HepG2 (cell line): Measurements from ENCODE around the gene PPP1CA. TPM values are rescaled to one million over a fixed set of nuclear protein-coding genes. Genes with fewer than 3 reads are reported as not detected.

Experiments
- ATAD3A ChIP-seq: sonication (generic); formaldehyde crosslinking; IDR thresholded peaks from 2 replicates; pipeline ENCODE4 v1.4.0; 2020; ENCODE audit warnings: missing genetic modification reagents
- ATF7 ChIP-seq, 2 experiments: fragments of 450-650 bp in 1 of 2; sonication (generic) in 1 of 2; formaldehyde crosslinking in 1 of 2; IDR thresholded peaks; 2 replicates each; pipeline versions ENCODE4 v1.4.0 to v1.6.1; 2016 to 2020; ENCODE audit warnings: antibody characterized with exemption in 1 of 2, mild to moderate bottlenecking in 1 of 2, missing genetic modification reagents in 1 of 2
- FIP1L1 ChIP-seq: fragments of 200-400 bp; formaldehyde crosslinking; IDR thresholded peaks from 2 replicates; pipeline ENCODE4 v1.6.1; 2018; ENCODE audit warnings: low read depth, mild to moderate bottlenecking, low read length, moderate library complexity, borderline replicate concordance; ENCODE audit not compliant: insufficient read depth
- FOSL1 ChIP-seq: sonication (generic); formaldehyde crosslinking; IDR thresholded peaks from 2 replicates; pipeline ENCODE4 v1.9.0; 2021; ENCODE audit warnings: missing genetic modification reagents, borderline replicate concordance
- FOXP1 ChIP-seq, 2 experiments: fragments of 450-650 bp in 1 of 2; IDR thresholded peaks; 2 replicates each; pipeline ENCODE4 v1.6.1; 2017 to 2018; ENCODE audit warnings: antibody characterized with exemption in 1 of 2
- KLF13 ChIP-seq: sonication (generic); formaldehyde crosslinking; IDR thresholded peaks from 2 replicates; pipeline ENCODE4 v1.4.0; 2020; ENCODE audit warnings: mild to moderate bottlenecking, missing genetic modification reagents
- NCOA1 ChIP-seq: sonication (generic); formaldehyde crosslinking; IDR thresholded peaks from 2 replicates; pipeline ENCODE4 v1.9.0; 2021; ENCODE audit warnings: missing genetic modification reagents
- NRL ChIP-seq: sonication (generic); formaldehyde crosslinking; IDR thresholded peaks from 2 replicates; pipeline ENCODE4 v1.5.0; 2020; ENCODE audit warnings: missing genetic modification reagents, mild to moderate bottlenecking, moderate library complexity, borderline replicate concordance
- SSRP1 ChIP-seq: IDR thresholded peaks from 2 replicates; pipeline ENCODE4 v1.6.1; 2016; ENCODE audit warnings: control low read depth
- TBP ChIP-seq: sonication (generic); formaldehyde crosslinking; IDR thresholded peaks from 2 replicates; pipeline ENCODE4 v1.5.0; 2020; ENCODE audit warnings: missing genetic modification reagents
- ZNF232 ChIP-seq: sonication (generic); formaldehyde crosslinking; IDR thresholded peaks from 2 replicates; pipeline ENCODE4 v1.4.0; 2020; ENCODE audit warnings: missing genetic modification reagents, borderline replicate concordance
- ZNF367 ChIP-seq: sonication (generic); formaldehyde crosslinking; IDR thresholded peaks from 2 replicates; pipeline ENCODE4 v1.4.0; 2020; ENCODE audit warnings: missing genetic modification reagents, borderline replicate concordance
- ZNF550 ChIP-seq: sonication (generic); formaldehyde crosslinking; IDR thresholded peaks from 2 replicates; pipeline ENCODE4 v1.4.0; 2020; ENCODE audit warnings: mild to moderate bottlenecking, missing genetic modification reagents, borderline replicate concordance
- ZNF788 ChIP-seq: sonication (generic); formaldehyde crosslinking; IDR thresholded peaks from 2 replicates; pipeline ENCODE4 v1.5.0; 2020; ENCODE audit warnings: mild to moderate bottlenecking, missing genetic modification reagents, borderline replicate concordance
- ZNF816 ChIP-seq: sonication (generic); formaldehyde crosslinking; IDR thresholded peaks from 2 replicates; pipeline ENCODE4 v1.8.0; 2022; ENCODE audit warnings: missing genetic modification reagents, mild to moderate bottlenecking, borderline replicate concordance
- polyA plus RNA-seq, 8 experiments: library from polyadenylated mRNA; depleted of rRNA in 3 of 8; stranded (reverse) in 7 of 8; unstranded in 1 of 8; fragments of >200 nt; fragmentation: Illumina TruSeq in 4 of 8; extraction: Trizol in 4 of 8; gene quantifications; 2 replicates each; pipeline versions ENCODE4 v1.2.1 to v1.2.3, GENCODE V29; 2011 to 2016; ENCODE audit warnings: low read depth in 4 of 8, missing spikeins in 1 of 8, mixed read lengths in 1 of 8; ENCODE audit not compliant: insufficient read depth in 1 of 8
- total RNA-seq, 5 experiments: library from RNA; depleted of rRNA; stranded (reverse); fragments of >200 nt; fragmentation: Illumina TruSeq; extraction: Trizol; gene quantifications; 2 replicates each; pipeline ENCODE4 v1.2.3, GENCODE V29; 2016; ENCODE audit warnings: low read depth in 1 of 5
- TF ChIP-seq, protein P1 (sequence below): sonication (generic); formaldehyde crosslinking; IDR thresholded peaks from 2 replicates; pipeline ENCODE4 v1.4.0; 2020; ENCODE audit warnings: mild to moderate bottlenecking, missing genetic modification reagents
- TF ChIP-seq, protein P2 (sequence below), 2 experiments: IDR thresholded peaks; 2 replicates each; pipeline ENCODE4 v1.6.1; 2011 to 2012; ENCODE audit warnings: low read length in 2 of 2, borderline replicate concordance in 1 of 2, low read depth in 1 of 2, mild to moderate bottlenecking in 1 of 2, moderate library complexity in 1 of 2
- TF ChIP-seq, protein P3 (sequence below): sonication (generic); formaldehyde crosslinking; IDR thresholded peaks from 2 replicates; pipeline ENCODE4 v1.5.0; 2020; ENCODE audit warnings: missing genetic modification reagents
- TF ChIP-seq, protein P4 (sequence below): sonication (generic); formaldehyde crosslinking; IDR thresholded peaks from 2 replicates; pipeline ENCODE4 v1.8.0; 2023; ENCODE audit warnings: mild to moderate bottlenecking, missing genetic modification reagents

The PPP1CA gene
- total and polyA plus RNA-seq, 2 of the 13 experiments (the other 11 are each of a cell fraction or from before 2014, with no cell fraction given): 149 to 170 TPM

DNA sequence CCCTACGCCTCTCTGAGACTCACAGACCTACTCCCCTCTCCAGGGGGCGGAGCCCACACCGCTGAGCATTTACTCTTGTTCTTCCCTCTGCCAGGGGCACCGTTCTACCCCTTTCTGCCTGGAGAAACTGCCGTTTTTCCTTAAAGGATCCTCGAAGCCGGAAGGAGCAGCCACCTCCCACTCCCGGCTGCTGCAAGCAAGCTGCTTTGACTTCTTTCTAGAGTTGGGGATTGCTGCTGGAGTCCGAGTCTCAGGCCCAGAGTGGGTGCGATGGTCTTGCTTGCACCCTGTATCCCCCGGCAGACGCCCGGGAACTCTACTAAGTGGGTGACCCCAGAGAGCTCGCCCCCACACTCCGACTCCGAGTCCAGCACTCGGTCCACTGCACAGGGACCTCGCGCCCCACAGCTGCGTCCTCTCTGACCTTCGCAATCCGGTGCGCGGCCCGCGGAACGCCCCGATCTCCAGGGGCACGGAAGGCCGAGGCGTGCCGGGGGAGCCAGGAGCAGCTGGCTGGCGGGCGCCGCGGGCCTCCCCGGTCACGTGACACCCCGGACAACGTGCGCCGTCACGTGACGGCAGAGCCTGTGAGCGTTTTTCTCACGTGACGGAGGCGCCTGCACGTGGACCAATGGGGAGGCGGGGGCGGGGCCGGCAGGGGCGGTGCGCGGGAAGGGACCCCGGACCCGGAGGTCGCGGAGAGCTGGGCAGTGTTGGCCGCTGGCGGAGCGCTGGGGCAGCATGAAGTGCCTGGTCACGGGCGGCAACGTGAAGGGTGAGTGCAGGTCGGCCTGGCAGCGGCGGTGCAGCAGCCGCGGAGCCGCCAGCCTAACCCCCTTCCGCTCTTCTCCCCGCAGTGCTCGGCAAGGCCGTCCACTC is 10.1 kb downstream of the PPP1CA start, which contains the start of gene RAD9A (continued):
- TF ChIP-seq NRL (CRISPR knock-in tag) (peak; percentile 96), ATF7 (IDR thresholded peaks at IDR 0.05) (no peak), ATF7 (CRISPR knock-in tag; IDR thresholded peaks at IDR 0.05) (peak; percentile 76), NCOA1 (CRISPR knock-in tag) (no peak), ATAD3A (CRISPR knock-in tag) (no peak), ZNF816 (peak; percentile 59; the same call in 1 of the 2 replicates), KLF13 (no peak), FIP1L1 (no peak), ZNF367 (CRISPR knock-in tag) (no peak), ZNF232 (CRISPR knock-in tag) (0 out of 2 replicates have a peak, but pooled peaks have one; percentile 71), TBP (CRISPR knock-in tag) (no peak), ZNF550 (no peak), FOXP1 (IDR thresholded peaks at IDR 0.05) (no peak), FOXP1 (CRISPR knock-in tag; IDR thresholded peaks at IDR 0.05) (peak; percentile 18; the same call in 1 of the 2 replicates), SSRP1 (no peak), ZNF788 (CRISPR knock-in tag) (peak; percentile 79; the same call in 1 of the 2 replicates), FOSL1 (CRISPR knock-in tag) (no peak)
- TF ChIP-seq, protein P1, sequence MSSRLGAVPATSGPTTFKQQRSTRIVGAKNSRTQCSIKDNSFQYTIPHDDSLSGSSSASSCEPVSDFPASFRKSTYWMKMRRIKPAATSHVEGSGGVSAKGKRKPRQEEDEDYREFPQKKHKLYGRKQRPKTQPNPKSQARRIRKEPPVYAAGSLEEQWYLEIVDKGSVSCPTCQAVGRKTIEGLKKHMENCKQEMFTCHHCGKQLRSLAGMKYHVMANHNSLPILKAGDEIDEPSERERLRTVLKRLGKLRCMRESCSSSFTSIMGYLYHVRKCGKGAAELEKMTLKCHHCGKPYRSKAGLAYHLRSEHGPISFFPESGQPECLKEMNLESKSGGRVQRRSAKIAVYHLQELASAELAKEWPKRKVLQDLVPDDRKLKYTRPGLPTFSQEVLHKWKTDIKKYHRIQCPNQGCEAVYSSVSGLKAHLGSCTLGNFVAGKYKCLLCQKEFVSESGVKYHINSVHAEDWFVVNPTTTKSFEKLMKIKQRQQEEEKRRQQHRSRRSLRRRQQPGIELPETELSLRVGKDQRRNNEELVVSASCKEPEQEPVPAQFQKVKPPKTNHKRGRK (CRISPR knock-in tag): no peak
- TF ChIP-seq, protein P2, sequence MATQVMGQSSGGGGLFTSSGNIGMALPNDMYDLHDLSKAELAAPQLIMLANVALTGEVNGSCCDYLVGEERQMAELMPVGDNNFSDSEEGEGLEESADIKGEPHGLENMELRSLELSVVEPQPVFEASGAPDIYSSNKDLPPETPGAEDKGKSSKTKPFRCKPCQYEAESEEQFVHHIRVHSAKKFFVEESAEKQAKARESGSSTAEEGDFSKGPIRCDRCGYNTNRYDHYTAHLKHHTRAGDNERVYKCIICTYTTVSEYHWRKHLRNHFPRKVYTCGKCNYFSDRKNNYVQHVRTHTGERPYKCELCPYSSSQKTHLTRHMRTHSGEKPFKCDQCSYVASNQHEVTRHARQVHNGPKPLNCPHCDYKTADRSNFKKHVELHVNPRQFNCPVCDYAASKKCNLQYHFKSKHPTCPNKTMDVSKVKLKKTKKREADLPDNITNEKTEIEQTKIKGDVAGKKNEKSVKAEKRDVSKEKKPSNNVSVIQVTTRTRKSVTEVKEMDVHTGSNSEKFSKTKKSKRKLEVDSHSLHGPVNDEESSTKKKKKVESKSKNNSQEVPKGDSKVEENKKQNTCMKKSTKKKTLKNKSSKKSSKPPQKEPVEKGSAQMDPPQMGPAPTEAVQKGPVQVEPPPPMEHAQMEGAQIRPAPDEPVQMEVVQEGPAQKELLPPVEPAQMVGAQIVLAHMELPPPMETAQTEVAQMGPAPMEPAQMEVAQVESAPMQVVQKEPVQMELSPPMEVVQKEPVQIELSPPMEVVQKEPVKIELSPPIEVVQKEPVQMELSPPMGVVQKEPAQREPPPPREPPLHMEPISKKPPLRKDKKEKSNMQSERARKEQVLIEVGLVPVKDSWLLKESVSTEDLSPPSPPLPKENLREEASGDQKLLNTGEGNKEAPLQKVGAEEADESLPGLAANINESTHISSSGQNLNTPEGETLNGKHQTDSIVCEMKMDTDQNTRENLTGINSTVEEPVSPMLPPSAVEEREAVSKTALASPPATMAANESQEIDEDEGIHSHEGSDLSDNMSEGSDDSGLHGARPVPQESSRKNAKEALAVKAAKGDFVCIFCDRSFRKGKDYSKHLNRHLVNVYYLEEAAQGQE (IDR thresholded peaks at IDR 0.05; ENCODE audit: borderline replicate concordance in 1 of 2, low read depth in 1 of 2, low read length in 2 of 2): 0 out of 4 replicates have a peak, but pooled peaks of 1 of the 2 experiments have one; percentile 27
- TF ChIP-seq, protein P3, sequence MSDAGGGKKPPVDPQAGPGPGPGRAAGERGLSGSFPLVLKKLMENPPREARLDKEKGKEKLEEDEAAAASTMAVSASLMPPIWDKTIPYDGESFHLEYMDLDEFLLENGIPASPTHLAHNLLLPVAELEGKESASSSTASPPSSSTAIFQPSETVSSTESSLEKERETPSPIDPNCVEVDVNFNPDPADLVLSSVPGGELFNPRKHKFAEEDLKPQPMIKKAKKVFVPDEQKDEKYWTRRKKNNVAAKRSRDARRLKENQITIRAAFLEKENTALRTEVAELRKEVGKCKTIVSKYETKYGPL: no peak
- TF ChIP-seq, protein P4, sequence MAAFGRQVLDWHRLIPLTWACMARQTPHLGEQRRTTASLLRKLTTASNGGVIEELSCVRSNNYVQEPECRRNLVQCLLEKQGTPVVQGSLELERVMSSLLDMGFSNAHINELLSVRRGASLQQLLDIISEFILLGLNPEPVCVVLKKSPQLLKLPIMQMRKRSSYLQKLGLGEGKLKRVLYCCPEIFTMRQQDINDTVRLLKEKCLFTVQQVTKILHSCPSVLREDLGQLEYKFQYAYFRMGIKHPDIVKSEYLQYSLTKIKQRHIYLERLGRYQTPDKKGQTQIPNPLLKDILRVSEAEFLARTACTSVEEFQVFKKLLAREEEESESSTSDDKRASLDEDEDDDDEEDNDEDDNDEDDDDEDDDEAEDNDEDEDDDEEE (CRISPR knock-in tag): 0 out of 2 replicates have a peak, but pooled peaks have one; percentile 57
